Loucy (cell line): ENCODE measurements around the gene ZFP36.

Experiments
- H2AFZ ChIP-seq: fragments of 200-600 bp; sonication (generic); 2 replicates; pipeline ENCODE4 v1.6.0; 2016; ENCODE audit warnings: antibody characterized with exemption, mild to moderate bottlenecking, low read length, moderate library complexity
- H3F3A ChIP-seq: fragments of 200-600 bp; 2 replicates; pipeline ENCODE4 v1.6.0; 2016; ENCODE audit warnings: antibody characterized with exemption, low read depth, mild to moderate bottlenecking
- H3K27me3 ChIP-seq: fragments of 200-600 bp; sonication (generic); 2 replicates; pipeline ENCODE4 v1.6.1; 2014; ENCODE audit warnings: low read length, mild to moderate bottlenecking; ENCODE audit not compliant: insufficient read depth, poor library complexity, severe bottlenecking
- H3K36me3 ChIP-seq: fragments of 200-600 bp; sonication (generic); 2 replicates; pipeline ENCODE4 v1.6.1; 2016; ENCODE audit warnings: low read length; ENCODE audit not compliant: insufficient read depth
- H3K4me1 ChIP-seq: fragments of 200-600 bp; sonication (generic); 2 replicates; pipeline ENCODE4 v1.5.1; 2014; ENCODE audit warnings: low read length, mild to moderate bottlenecking; ENCODE audit not compliant: insufficient read depth, poor library complexity, severe bottlenecking
- H3K4me2 ChIP-seq: fragments of 200-600 bp; sonication (generic); 2 replicates; pipeline ENCODE4 v1.6.0; 2014; ENCODE audit warnings: antibody characterized with exemption, low read length, low read depth, mild to moderate bottlenecking; ENCODE audit not compliant: poor library complexity, severe bottlenecking
- H3K4me3 ChIP-seq: fragments of 200-600 bp; sonication (generic); 2 replicates; pipeline ENCODE4 v1.5.1; 2014; ENCODE audit warnings: low read length, mild to moderate bottlenecking, mixed read lengths; ENCODE audit not compliant: poor library complexity, severe bottlenecking
- H3K79me2 ChIP-seq: fragments of 200-600 bp; sonication (generic); 2 replicates; pipeline ENCODE4 v1.6.1; 2014; ENCODE audit warnings: low read length; ENCODE audit not compliant: insufficient read depth
- H3K9ac ChIP-seq: fragments of 200-600 bp; sonication (generic); 2 replicates; pipeline ENCODE4 v1.6.0; 2014; ENCODE audit warnings: mild to moderate bottlenecking, low read depth, low read length, moderate library complexity; ENCODE audit not compliant: poor library complexity, severe bottlenecking
- H3K9me2 ChIP-seq: fragments of 200-600 bp; sonication (generic); replicated peaks from 2 replicates; pipeline ENCODE4 v1.6.1; 2016; ENCODE audit warnings: low read depth, low read length, mixed read lengths
- H3K9me3 ChIP-seq: fragments of 200-600 bp; sonication (generic); 2 replicates; pipeline ENCODE4 v1.6.1; 2014; ENCODE audit warnings: mild to moderate bottlenecking, antibody characterized with exemption, low read length, low read depth; ENCODE audit not compliant: insufficient read depth
- H4K20me1 ChIP-seq: fragments of 200-600 bp; sonication (generic); 2 replicates; pipeline ENCODE4 v1.6.0; 2014; ENCODE audit warnings: antibody characterized with exemption, low read length, mild to moderate bottlenecking; ENCODE audit not compliant: insufficient read depth, poor library complexity, severe bottlenecking
- EZH2phosphoT487 ChIP-seq: fragments of 200-600 bp; IDR thresholded peaks from 2 replicates; pipeline ENCODE4 v1.6.1; 2018; ENCODE audit warnings: antibody characterized with exemption, mild to moderate bottlenecking, moderate library complexity, borderline replicate concordance
- TF ChIP-seq, protein P1 (sequence below): fragments of 200-600 bp; sonication (generic); conservative IDR thresholded peaks from 2 replicates; pipeline ENCODE4 v1.5.1; 2014; ENCODE audit warnings: mild to moderate bottlenecking, antibody characterized with exemption, low read length

Gene ZFP36

DNA sequence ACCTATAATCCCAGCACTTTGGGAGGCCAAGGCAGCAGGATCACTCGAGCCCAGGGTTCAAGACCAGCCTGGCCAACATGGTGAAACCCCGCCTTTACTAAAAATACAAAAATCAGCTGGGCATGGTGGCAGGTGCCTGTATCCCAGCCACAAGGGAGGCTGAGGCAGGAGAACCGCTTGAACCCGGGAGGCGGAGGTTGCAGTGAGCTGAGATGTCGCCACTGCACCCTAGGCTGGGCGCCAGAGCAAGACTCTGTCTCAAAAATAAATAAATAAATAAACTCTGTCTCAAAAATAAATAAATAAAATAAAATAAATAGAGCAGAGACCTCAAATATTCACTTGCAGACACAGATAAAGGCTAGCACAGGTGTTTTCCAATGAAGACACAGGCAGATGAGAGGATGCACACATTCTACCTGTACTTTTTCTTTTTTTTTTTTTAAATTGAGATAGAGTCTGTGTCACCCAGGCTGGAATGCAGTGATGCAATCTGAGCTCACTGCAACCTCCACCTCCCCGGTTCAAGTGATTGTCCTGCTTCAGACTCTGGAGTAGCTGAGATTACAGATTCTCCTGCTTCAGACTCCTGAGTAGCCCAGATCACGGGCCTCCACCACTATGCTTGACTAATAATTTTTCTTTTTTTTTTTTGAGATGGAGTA is 31.8 kb downstream of the ZFP36 start:
- no peak overlapping the region for H3K4me3 ChIP-seq
- H3K79me2 ChIP-seq, result peaks cover 31% of the 10 kb centered on the region
- no peak overlapping the region for H3K4me2 ChIP-seq
- H3K9ac ChIP-seq, result no peak overlapping the region
- TF ChIP-seq, protein P1, sequence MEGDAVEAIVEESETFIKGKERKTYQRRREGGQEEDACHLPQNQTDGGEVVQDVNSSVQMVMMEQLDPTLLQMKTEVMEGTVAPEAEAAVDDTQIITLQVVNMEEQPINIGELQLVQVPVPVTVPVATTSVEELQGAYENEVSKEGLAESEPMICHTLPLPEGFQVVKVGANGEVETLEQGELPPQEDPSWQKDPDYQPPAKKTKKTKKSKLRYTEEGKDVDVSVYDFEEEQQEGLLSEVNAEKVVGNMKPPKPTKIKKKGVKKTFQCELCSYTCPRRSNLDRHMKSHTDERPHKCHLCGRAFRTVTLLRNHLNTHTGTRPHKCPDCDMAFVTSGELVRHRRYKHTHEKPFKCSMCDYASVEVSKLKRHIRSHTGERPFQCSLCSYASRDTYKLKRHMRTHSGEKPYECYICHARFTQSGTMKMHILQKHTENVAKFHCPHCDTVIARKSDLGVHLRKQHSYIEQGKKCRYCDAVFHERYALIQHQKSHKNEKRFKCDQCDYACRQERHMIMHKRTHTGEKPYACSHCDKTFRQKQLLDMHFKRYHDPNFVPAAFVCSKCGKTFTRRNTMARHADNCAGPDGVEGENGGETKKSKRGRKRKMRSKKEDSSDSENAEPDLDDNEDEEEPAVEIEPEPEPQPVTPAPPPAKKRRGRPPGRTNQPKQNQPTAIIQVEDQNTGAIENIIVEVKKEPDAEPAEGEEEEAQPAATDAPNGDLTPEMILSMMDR, result no peak
- no peak for TF ChIP-seq EZH2phosphoT487
- peaks cover 18% of the 10 kb centered on the region for H3K36me3 ChIP-seq
- peaks cover 23% of the 10 kb centered on the region for H4K20me1 ChIP-seq
- H3K27me3 ChIP-seq, result peaks cover 5% of the 10 kb centered on the region
- no peak overlapping the region for H2AFZ ChIP-seq
- H3K9me3 ChIP-seq, result no peaks in the 10 kb centered on the region
- no peaks in the 10 kb centered on the region for H3K9me2 ChIP-seq
- H3F3A ChIP-seq, result no peaks in the 10 kb centered on the region
- H3K4me1 ChIP-seq, result peaks cover 23% of the 10 kb centered on the region

DNA sequence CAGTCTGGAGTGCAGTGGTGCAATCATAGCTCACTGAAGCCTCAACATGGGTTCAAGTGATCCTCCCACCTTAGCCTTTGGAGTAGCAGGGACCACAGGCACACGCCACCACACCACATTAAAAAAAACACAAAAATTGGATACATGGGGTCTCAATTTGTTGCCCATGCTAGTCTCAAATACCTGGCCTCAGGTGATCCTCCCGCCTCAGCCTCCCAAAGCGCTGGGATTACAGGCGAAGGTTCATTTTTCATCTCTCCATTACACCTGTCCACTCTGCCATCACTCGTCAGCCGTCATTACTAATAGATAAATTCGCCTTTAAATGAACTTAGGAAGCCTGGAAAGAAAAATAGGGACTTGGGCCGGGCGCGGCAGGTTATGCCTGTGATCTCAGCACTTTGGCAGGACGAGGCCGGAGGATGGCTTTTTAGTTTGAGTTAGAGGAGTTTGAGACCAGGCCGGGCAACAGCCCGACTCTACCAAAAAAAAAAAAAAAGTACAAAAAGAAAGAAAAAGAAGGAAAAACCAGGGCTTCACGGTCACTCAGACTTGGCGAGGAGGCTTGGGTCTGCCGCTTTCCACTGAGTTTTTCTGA is 38.0 kb downstream of the ZFP36 start:
- Histone ChIP-seq H3K9me3 (no peaks in the 10 kb centered on the region), H3K27me3 (no peaks in the 10 kb centered on the region), H3K9me2 (no peaks in the 10 kb centered on the region), H4K20me1 (peaks cover 36% of the 10 kb centered on the region), H3K9ac (peak overlapping the region; percentile 91), H3K4me2 (peak overlapping the region; percentile 86), H3K79me2 (peaks cover 55% of the 10 kb centered on the region), H3K36me3 (no peaks in the 10 kb centered on the region), H3F3A (no peaks in the 10 kb centered on the region), H3K4me1 (peaks cover 32% of the 10 kb centered on the region), H2AFZ (peak overlapping the region; percentile 78; the same call in 1 of the 2 replicates), H3K4me3 (peak overlapping the region; percentile 83)
- TF ChIP-seq EZH2phosphoT487, result no peak
- TF ChIP-seq, protein P1, result no peak

DNA sequence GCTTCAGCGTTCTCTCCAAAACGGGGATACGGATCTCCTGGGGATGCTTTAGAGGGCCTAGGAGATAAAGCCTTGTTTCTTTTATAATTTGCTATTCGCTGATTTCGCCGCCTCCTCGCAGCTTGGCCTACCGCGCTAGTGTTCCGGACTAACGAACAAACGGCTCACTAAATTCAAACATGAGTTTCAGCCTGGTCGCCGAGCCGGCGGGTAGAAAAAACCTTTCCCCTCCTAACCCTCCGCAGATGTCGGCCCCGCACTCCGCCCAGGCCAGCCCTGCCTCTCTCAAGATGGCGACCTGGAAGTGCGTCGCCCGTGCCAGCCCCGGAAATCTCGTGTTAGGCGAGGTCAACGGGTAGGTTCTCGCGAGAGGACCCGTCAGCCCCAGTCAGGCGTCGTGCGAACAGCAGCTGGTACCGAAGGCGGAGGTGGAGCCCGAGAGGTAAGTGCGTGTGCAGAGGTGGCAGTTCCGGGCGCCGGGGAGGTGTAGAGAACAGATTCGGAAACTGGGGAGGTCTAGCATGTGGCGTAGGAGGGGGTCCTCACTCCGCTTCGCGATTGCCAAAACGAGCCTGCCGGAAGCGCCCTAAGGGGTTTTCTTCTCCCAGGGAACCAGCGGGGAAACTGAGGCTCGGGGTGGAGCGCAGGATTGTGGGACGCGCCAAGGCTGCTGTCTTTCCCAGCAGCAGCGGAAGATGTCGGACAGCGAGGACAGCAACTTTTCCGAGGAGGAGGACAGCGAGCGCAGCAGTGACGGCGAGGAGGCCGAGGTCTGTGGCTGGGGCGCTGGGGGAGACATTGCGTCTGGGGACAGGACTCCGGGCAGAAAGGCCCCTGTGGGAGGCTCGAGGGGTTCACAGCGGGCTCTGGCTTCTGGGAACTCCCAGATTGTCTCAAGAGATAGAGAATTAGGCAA is 38.8 kb downstream of the ZFP36 start, which contains the start of gene SUPT5H:
Gene SUPT5H (plus strand): TSS at position 387 of the 916 bp plus-strand sequence. CDS start 309 bp downstream, at position 696.
- Histone ChIP-seq H3K79me2 (peaks cover 63% of the 10 kb centered on the region), H2AFZ (peak within 1 kb of the TSS; percentile 78), H3K36me3 (no peaks in the 10 kb centered on the region)

More for the DNA sequence above, 38.8 kb downstream of the ZFP36 start, which contains the start of gene SUPT5H:
- Histone ChIP-seq H3F3A (no peaks in the 10 kb centered on the region), H3K9ac (peak within 1 kb of the TSS; percentile 91), H4K20me1 (peaks cover 36% of the 10 kb centered on the region), H3K4me1 (peaks cover 38% of the 10 kb centered on the region), H3K4me2 (peak within 1 kb of the TSS; percentile 98), H3K4me3 (peak within 1 kb of the TSS; percentile 83), H3K27me3 (no peaks in the 10 kb centered on the region), H3K9me2 (no peaks in the 10 kb centered on the region), H3K9me3 (no peaks in the 10 kb centered on the region)
- TF ChIP-seq, protein P1, result no peak
- TF ChIP-seq EZH2phosphoT487, result no peak
